Mucosa of gallbladder (tissue), 1 donor: ENCODE results near the gene SPOCK2. TPM values are rescaled to one million over a fixed set of nuclear protein-coding genes. Genes with fewer than 3 reads are reported as not detected.
"Not testable (repeated sequence)": the region's sequence is repeated elsewhere in the genome, so short reads cannot be mapped to it uniquely, and the experiment has no call there.

Experiments
- DNase-seq: peaks from one replicate; pipeline ENCODE4 v3.0.0-alpha.2; 2020; ENCODE audit warnings: low spot score
- total RNA-seq: library from RNA; stranded (reverse); gene quantifications from one replicate; pipeline ENCODE4 v1.2.1, GENCODE V29; 2021
- donor health status: DM: no; HTN: no; CAD: no.

Gene SPOCK2
- total RNA-seq, 1 donor from 2014 or later: 250 TPM

GRCh38 chr10:72108830-72109635 lies 20.7 kb upstream of the SPOCK2 start:
- DNase-seq: no peak

- not testable (repeated sequence) for DNase-seq
These were observed 19.6 kb upstream of the SPOCK2 start for GRCh38 chr10:72108004-72108370.

DNA sequence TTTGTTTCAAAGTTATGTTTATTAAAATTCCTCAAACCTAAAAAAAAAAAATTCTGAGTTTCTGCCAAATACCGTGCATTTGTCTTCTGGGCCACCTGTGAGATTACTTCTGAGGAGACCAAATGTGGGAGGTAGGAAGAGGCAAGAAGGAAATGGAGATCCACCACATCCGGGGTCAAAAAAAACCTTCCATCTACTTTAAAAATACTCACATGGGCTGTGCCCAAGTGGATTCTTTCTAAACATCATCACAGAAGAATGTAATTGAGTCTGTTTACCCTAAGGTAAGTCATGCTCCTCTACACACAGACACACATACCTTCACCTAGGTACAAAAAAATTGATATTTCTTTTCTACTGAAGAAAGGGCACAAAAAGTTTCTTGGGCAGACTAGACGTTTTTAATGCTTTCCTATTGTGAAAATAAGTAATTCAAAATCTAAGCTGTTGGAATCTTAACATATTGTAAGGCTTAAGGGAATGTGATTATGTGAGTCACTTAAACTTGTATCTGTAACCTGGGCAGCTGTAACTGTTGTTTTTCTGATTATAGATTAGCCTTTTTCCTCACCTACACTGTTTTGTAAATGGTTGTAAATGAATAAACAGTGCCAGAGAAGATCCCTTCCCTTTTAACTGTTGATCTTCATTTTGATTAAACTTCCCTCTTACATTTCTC lies 19.1 kb upstream of the SPOCK2 start:
- DNase-seq: no peak

DNA sequence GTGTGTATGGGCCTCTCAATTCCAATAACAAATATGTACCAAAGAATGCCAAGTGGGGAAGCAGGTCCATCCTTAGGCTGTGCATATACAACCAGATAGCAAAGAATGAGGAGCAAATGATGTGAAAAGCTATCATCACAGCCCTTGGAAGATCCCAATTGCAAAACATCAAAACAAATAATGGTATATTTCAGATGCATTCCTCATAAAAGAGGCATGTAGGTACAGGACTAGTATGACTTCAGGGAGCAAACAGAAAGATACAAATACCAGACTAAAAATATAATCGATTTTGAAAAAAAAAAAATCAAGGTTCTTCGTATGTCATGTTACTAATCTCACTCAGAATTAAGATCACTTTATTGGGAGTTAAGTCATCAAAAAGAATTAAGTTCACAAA lies 18.5 kb upstream of the SPOCK2 start:
- DNase-seq: no peak

DNA sequence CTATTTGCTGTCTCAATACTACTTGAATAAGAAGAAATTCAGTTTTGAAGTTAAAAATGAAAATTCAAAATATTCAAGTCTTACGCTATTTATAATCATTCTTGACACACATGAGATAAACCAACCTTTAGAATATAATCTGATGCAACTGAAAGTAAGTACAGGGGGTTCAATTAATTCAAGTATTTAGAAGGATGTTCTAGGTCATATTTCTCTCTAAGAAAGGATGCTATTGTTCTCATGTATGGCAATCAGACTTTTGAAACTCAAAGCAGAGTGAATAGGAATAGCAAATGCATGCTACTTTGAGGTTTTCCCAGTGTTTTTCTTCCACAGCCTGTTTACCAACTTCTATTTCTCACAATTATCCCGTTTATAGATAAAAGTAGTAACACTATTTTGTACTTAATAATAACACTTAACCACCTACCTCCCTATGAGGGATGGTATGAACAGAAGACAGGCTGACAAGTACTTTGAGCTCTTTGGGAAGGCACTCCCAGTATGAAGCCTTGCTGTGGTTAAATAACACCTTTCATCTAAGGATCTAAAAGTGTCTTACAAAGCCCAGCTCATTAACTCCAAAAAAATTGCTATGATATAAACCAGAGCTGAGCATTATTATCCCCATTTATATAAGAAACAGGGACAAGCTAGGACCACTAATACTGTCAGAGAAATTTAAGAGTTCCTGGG lies 18.0 kb upstream of the SPOCK2 start:
- no peak for DNase-seq

DNA sequence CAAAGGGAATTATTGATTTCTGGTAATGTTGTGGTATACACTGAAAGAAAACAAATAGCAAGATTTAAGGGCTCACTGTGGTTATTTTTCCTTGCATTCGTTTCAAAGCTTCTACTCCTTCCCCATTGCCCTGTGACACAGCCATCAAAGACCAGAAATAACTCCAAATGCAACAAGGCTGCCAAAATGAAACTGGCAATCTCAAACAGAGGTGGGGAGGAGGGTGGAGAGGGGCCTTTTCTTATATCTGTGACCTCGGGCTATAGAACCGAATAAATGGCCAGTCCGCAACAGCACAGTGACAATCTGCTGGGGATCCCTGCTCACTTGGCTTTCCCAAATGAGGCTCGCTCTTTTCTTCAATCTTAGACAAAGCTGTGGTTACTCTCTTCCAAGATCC lies 17.4 kb upstream of the SPOCK2 start:
- no peak for DNase-seq

GRCh38 chr10:72105098-72105475 lies 16.7 kb upstream of the SPOCK2 start:
- DNase-seq: no peak

GRCh38 chr10:72104472-72105097 lies 16.2 kb upstream of the SPOCK2 start:
- DNase-seq: no peak

DNA sequence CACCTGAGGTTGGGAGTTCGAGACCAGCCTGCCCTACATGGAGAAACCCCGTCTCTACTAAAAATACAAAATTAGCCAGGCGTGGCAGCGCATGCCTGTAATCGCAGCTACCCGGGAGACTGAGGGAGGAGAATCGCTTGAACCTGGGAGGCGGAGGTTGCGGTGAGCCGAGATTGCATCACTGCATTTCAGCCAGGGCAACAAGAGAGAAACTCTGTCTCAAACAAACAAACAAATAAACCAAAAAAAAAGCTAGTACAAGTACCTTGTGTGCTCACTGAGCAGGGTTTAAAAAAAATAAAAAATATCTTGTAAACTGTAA lies 11.2 kb upstream of the SPOCK2 start:
- DNase-seq: no peak

DNA sequence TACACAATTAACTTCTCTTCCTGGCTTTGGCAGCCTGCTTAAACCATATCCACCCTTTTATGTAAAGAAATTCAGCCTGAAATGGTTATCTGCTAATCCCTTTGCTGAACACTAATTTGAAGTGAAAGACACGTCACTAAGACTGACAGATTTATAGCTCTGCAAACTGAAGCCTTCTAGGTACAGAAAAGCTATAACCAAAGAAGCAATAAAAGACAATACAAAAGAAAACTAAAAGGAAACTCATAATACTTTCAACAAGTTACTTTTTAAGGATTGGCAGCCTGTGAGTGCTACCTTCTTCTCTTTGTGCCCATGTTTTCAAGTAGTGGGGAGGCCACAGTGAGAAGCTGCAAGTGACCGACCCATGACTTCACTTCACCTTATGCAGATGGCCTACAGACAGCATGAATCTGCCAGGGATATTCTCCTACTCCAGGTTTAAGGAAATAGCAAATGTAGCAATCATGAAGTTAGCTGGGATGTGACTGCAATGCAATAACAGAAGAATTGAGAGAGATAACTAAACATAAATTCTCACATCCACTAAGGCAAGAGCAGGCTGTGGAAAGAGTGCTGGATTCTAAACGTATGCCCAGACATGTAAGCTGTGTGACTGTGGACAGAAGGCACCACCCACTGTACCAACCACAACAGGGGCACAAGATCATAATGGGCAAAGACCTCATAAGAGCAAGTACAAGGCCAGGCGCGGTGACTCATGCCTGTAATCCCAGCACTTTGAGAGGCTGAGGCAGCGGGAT lies 10.7 kb upstream of the SPOCK2 start:
- no peak for DNase-seq

DNA sequence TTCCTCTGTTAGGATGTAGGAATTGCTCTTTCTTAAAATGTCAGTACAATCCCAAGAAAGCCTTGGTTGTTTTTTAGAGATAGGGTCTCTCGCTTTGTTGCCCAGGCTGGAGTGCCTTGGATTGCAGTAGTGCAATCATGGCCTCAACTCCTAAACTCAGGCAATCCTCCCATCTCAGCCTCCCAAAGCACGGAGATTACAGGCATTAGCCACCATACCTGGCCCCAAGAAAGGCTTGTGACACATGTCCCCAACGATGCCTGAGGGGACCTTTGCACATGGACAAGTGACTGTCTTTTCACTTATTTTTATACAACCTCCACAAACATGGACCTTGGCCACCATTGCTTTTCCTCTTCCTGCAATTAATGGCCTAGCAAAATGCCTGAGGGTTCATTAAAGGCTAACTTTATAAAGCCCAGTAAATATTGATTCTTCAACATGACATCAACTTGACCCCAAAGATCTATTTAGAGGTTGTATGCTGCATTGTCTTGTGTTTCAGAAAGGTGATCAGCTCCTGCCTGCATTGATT lies 10.0 kb upstream of the SPOCK2 start:
- DNase-seq: peak; percentile 84

GRCh38 chr10:72097448-72098300 lies 9.3 kb upstream of the SPOCK2 start:
- peak; percentile 79 for DNase-seq

GRCh38 chr10:72096115-72097000 lies 8.0 kb upstream of the SPOCK2 start:
- DNase-seq: peak; percentile 38

- no peak for DNase-seq
These were observed 6.8 kb upstream of the SPOCK2 start for GRCh38 chr10:72095195-72095594.

- DNase-seq: no peak
These were observed 6.2 kb upstream of the SPOCK2 start for GRCh38 chr10:72094574-72094973.

DNA sequence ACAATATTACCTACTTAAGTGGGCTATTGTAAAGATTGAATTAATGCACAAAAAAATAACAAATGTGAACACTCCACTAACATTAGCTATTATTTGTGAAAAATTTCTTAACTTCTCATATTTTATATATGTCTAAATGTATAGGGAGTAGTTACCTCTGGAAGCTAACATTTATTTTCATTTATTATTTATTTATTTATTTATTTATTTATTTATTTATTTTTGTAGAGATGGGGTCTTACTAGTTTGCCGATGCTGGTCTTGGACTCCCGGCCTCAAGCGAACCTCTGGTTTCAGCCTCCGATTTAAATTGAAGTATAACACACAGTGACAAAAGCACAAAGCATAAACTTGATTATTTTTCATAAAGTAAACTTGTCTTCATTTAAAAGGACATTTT lies 5.1 kb upstream of the SPOCK2 start:
- DNase-seq: no peak

DNA sequence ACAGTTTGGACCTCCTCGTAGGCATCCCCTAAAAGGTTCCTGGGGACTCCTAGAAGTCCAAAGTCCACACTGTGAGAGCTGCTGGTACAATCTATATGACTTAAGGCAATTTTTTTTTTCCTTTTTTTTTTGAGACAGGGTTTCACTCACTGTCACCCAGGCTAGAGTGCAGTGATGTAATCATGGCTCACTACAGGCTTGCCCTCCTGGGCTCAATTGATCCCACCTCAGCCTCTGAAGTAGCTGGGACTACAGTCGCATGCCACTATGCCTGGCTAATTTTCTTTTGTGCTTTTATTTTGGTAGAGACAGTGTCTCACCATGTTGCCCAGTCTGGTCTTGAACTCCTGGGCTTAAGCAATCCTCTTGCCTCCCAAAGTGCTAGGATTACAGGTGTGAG lies 4.6 kb upstream of the SPOCK2 start:
- no peak for DNase-seq

DNA sequence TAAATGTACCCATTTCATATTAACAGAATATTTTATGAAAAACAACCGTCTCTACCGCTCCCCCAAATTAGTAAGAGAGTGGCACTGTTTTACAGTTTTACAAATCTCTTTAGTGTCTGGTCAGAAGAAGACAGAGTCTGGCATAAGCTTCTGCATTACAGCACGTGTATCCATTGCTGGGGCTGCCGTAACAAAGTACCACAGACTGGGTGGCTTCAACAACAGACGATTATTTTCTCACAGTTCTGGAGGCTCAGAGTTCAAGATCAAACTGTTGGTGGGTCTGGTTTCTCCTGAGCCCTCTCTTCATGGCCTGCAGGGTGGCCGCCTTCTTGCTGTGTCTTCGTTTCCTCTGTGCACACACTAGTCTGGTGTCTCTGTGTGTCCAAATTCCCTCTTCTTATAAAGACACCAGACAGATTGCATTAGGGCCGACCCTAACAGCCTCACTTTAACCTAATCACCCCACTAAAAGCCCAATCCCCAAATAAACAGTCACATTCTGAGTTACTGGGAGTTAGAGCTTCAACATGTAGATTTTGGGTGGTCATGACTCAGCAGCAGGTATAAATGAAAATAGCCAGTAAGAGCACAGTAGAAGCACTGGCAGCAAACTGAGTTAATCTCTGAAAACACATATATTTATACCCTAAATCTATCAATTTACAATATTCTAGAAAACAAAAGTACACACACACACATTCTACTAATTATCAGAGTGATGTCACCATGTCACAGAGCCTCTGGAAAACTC lies 4.0 kb upstream of the SPOCK2 start:
- DNase-seq: no peak

- no peak for DNase-seq
These were observed 2.0 kb upstream of the SPOCK2 start for GRCh38 chr10:72090326-72090725.
